ENCODE results near the gene LHPP. TPM values are rescaled to one million over a fixed set of nuclear protein-coding genes. Genes with fewer than 3 reads are reported as not detected.

LHPP gene
- total RNA-seq, 1 experiment from 2014 or later: 6.6 TPM

DNA sequence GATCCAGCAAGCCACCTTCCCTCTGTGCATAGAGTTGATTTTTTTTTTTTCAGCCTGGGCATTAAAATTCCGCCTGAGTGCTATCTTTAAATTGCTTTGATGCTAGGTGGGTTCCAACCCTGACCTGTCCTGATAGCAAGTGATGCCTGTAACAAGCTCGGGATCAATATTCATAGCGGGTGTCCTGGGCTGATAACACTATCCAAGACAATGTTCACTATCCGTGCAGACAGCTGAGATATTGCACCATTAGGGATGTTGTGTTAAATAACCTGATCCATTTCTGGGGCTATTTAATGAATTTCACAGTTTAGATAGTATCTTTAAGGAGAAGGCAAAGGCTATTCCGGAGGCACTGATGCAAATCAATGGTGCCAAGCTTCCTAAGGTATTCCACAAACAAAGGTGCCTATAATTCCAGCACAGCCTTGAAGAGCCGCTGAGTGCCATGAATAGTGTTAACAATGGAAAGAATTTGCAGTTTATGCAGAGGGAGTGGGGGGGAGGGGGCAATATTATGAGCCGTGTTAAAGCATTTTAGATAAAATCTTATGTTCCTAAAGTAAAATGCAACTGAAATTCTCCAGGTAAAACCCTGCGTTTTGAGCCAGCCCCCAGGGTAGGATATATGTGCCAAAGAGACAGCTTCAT lies 7.5 kb upstream of the LHPP start:
- CTCF ChIA-PET: no interaction called here
- POLR2A ChIA-PET (ENCODE audit: unreplicated experiment): no interaction called here
- no peak for ATAC-seq

DNA sequence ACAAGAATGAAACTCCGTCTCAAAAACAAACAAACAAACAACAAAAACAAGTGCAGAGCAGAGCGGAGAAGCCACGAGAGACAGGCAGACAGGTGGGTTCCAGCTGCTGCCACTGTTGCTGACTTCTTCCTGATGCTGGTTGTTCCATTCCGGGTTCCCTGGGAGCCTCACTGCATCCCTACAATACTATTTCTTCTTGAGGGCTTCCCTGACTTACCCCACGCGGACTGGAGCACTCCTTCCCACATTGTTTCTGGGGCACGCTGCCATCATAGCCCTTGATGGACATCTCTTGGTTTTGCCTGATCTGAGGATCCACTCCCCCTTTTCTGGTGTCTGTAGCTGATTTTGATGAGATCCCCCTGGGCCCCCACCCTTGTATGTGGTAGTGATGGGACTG lies 6.2 kb upstream of the LHPP start:
- ChIA-PET CTCF (no interaction called here), POLR2A (ENCODE audit: unreplicated experiment) (no interaction called here)
- no peaks in the 10 kb centered on the region for H3K36me3 ChIP-seq (ENCODE audit: low read depth, low read length)
- H3K4me1 ChIP-seq (ENCODE audit: insufficient read depth, low read length): no peaks in the 10 kb centered on the region
- H3K4me2 ChIP-seq (ENCODE audit: low read length): no peak overlapping the region
- H3K9me2 ChIP-seq (replicated peaks; ENCODE audit: low read length): no peaks in the 10 kb centered on the region
- H3K9me3 ChIP-seq (ENCODE audit: low read length): no peaks in the 10 kb centered on the region
- H3K27me3 ChIP-seq (ENCODE audit: low read length): peaks cover 23% of the 10 kb centered on the region
- H3K4me3 ChIP-seq (ENCODE audit: low read length): no peak overlapping the region
- no peaks in the 10 kb centered on the region for H3K79me2 ChIP-seq (ENCODE audit: low read length)
- DNase-seq: no peak
- ATAC-seq: no peak
- intact Hi-C loops (cut with micrococcal nuclease): no loop called here
- no TSS peak for BruUV-seq (replicated peaks)
- H3K27ac ChIP-seq (ENCODE audit: low read length): no peak overlapping the region
- no peak overlapping the region for H3K9ac ChIP-seq (ENCODE audit: low read length)
- no peaks in the 10 kb centered on the region for H3F3A ChIP-seq (ENCODE audit: low read length, unreplicated experiment)
- no peak overlapping the region for H2AFZ ChIP-seq (ENCODE audit: low read length)
- TF ChIP-seq EZH2phosphoT487 (IDR thresholded peaks at IDR 0.05; ENCODE audit: borderline replicate concordance, low read length) (no peak), EZH2 (IDR thresholded peaks at IDR 0.05; ENCODE audit: low read length, unreplicated experiment) (no peak), CTCF (conservative IDR thresholded peaks at IDR 0.05; ENCODE audit: low read depth, low read length) (no peak)
- no peaks in the 10 kb centered on the region for H4K20me1 ChIP-seq (ENCODE audit: low read length)

More for the DNA sequence above, 7.5 kb upstream of the LHPP start:
- intact Hi-C loops (cut with micrococcal nuclease): no loop called here
- Histone ChIP-seq H3K9me3 (ENCODE audit: low read length) (no peaks in the 10 kb centered on the region), H3K36me3 (ENCODE audit: low read depth, low read length) (no peaks in the 10 kb centered on the region), H3K9me2 (replicated peaks; ENCODE audit: low read length) (no peaks in the 10 kb centered on the region), H3F3A (ENCODE audit: low read length, unreplicated experiment) (no peaks in the 10 kb centered on the region), H2AFZ (ENCODE audit: low read length) (no peak overlapping the region), H3K4me3 (ENCODE audit: low read length) (no peak overlapping the region), H4K20me1 (ENCODE audit: low read length) (no peaks in the 10 kb centered on the region), H3K4me1 (ENCODE audit: insufficient read depth, low read length) (peaks cover 2% of the 10 kb centered on the region; the same call in 1 of the 2 replicates), H3K27me3 (ENCODE audit: low read length) (peaks cover 35% of the 10 kb centered on the region), H3K79me2 (ENCODE audit: low read length) (no peaks in the 10 kb centered on the region), H3K4me2 (ENCODE audit: low read length) (no peak overlapping the region), H3K9ac (ENCODE audit: low read length) (no peak overlapping the region), H3K27ac (ENCODE audit: low read length) (no peak overlapping the region)
- no peak for TF ChIP-seq EZH2 (IDR thresholded peaks at IDR 0.05; ENCODE audit: low read length, unreplicated experiment)
- TF ChIP-seq CTCF (conservative IDR thresholded peaks at IDR 0.05; ENCODE audit: low read depth, low read length): no peak
- no peak for TF ChIP-seq EZH2phosphoT487 (IDR thresholded peaks at IDR 0.05; ENCODE audit: borderline replicate concordance, low read length)
- BruUV-seq (replicated peaks): no TSS peak
- no peak for DNase-seq

DNA sequence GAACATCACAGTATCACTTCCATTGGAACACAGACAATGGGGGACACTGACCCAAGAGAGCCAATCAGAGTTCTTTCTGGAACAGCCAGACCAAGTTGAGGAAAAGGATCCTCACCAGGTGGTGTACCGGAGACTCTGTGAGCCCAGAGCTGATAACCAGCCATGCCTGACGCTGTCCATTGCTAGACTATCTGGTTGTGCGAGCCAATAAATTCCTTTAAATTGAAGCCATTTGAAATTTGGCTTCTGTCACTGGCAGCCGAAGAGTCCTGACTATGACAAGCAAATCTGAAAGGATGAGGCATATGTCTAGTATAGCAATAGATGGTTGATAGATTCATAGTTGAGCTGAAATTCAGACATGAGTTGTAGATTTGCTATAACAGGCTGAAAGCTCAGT lies 3.1 kb upstream of the LHPP start:
- POLR2A ChIA-PET (ENCODE audit: unreplicated experiment): no interaction called here
- Histone ChIP-seq H3K79me2 (ENCODE audit: low read length) (0 out of 2 replicates have a peak, but pooled peaks cover 5% of the 10 kb centered on the region), H3K27ac (ENCODE audit: low read length) (no peak overlapping the region), H3K4me1 (ENCODE audit: insufficient read depth, low read length) (no peaks in the 10 kb centered on the region), H3K9ac (ENCODE audit: low read length) (no peak overlapping the region), H2AFZ (ENCODE audit: low read length) (no peak overlapping the region), H3F3A (ENCODE audit: low read length, unreplicated experiment) (no peaks in the 10 kb centered on the region), H3K4me3 (ENCODE audit: low read length) (no peak overlapping the region), H4K20me1 (ENCODE audit: low read length) (no peaks in the 10 kb centered on the region), H3K9me2 (replicated peaks; ENCODE audit: low read length) (no peaks in the 10 kb centered on the region), H3K36me3 (ENCODE audit: low read depth, low read length) (no peaks in the 10 kb centered on the region), H3K9me3 (ENCODE audit: low read length) (no peaks in the 10 kb centered on the region), H3K4me2 (ENCODE audit: low read length) (no peak overlapping the region), H3K27me3 (ENCODE audit: low read length) (peaks cover 11% of the 10 kb centered on the region; the same call in 1 of the 2 replicates)
- intact Hi-C loops (cut with micrococcal nuclease): no loop called here
- no TSS peak for BruUV-seq (replicated peaks)
- CTCF ChIA-PET: interaction anchor here (0.5 kb wide), 1 partner anchor 14 kb away, joined by 3 read pairs; no protein-coding TSS in a partner anchor
- DNase-seq (no peak), ATAC-seq (no peak)
- TF ChIP-seq EZH2 (IDR thresholded peaks at IDR 0.05; ENCODE audit: low read length, unreplicated experiment) (no peak), CTCF (conservative IDR thresholded peaks at IDR 0.05; ENCODE audit: low read depth, low read length) (no peak), EZH2phosphoT487 (IDR thresholded peaks at IDR 0.05; ENCODE audit: borderline replicate concordance, low read length) (no peak)
